HepG2 (cell line): ENCODE data around the gene PEMT. TPM values are rescaled to one million over a fixed set of nuclear protein-coding genes. Genes with fewer than 3 reads are reported as not detected.

Experiments
- ATRX ChIP-seq: sonication (generic); formaldehyde crosslinking; IDR thresholded peaks from 2 replicates; pipeline ENCODE4 v1.4.0; 2020; ENCODE audit warnings: missing genetic modification reagents, borderline replicate concordance
- CEBPB ChIP-seq: IDR thresholded peaks from 2 replicates; pipeline ENCODE4 v1.6.1; 2011; ENCODE audit warnings: low read depth, low read length, improper control_type of control experiment, borderline replicate concordance
- FIP1L1 ChIP-seq: fragments of 200-400 bp; formaldehyde crosslinking; IDR thresholded peaks from 2 replicates; pipeline ENCODE4 v1.6.1; 2018; ENCODE audit warnings: low read depth, mild to moderate bottlenecking, low read length, moderate library complexity, borderline replicate concordance; ENCODE audit not compliant: insufficient read depth
- KAT8 ChIP-seq: IDR thresholded peaks from 2 replicates; pipeline ENCODE4 v1.6.1; 2016; ENCODE audit warnings: missing genetic modification reagents, missing compliant biosample characterization
- MAFF ChIP-seq: IDR thresholded peaks from 2 replicates; pipeline ENCODE4 v1.6.1; 2011; ENCODE audit warnings: low read depth, low read length, improper control_type of control experiment
- PTBP1 ChIP-seq: fragments of 200-400 bp; formaldehyde crosslinking; IDR thresholded peaks from 2 replicates; pipeline ENCODE4 v1.6.1; 2018; ENCODE audit warnings: low read length, low read depth; ENCODE audit not compliant: poor library complexity, severe bottlenecking
- SAP130 ChIP-seq: IDR thresholded peaks from 2 replicates; pipeline ENCODE4 v1.6.1; 2016; ENCODE audit warnings: low read depth
- ZBTB7A ChIP-seq: sonication (generic); formaldehyde crosslinking; IDR thresholded peaks from 2 replicates; pipeline ENCODE4 v1.8.0; 2022; ENCODE audit warnings: mild to moderate bottlenecking, missing genetic modification reagents
- ZFP41 ChIP-seq: sonication (generic); formaldehyde crosslinking; IDR thresholded peaks from 2 replicates; pipeline ENCODE4 v1.4.0; 2020; ENCODE audit warnings: mild to moderate bottlenecking, missing genetic modification reagents, borderline replicate concordance
- ZNF101 ChIP-seq: sonication (generic); formaldehyde crosslinking; IDR thresholded peaks from 2 replicates; pipeline ENCODE4 v1.4.0; 2020; ENCODE audit warnings: mild to moderate bottlenecking, low read depth, missing genetic modification reagents, borderline replicate concordance
- ZNF292 ChIP-seq: sonication (generic); formaldehyde crosslinking; IDR thresholded peaks from 2 replicates; pipeline ENCODE4 v1.8.1; 2022; ENCODE audit warnings: mild to moderate bottlenecking, low read depth, missing genetic modification reagents, borderline replicate concordance
- ZNF331 ChIP-seq: sonication (generic); formaldehyde crosslinking; IDR thresholded peaks from 2 replicates; pipeline ENCODE4 v1.4.0; 2020; ENCODE audit warnings: missing genetic modification reagents
- polyA plus RNA-seq, 8 experiments: library from polyadenylated mRNA; depleted of rRNA in 3 of 8; stranded (reverse) in 7 of 8; unstranded in 1 of 8; fragments of >200 nt; fragmentation: Illumina TruSeq in 4 of 8; extraction: Trizol in 4 of 8; gene quantifications; 2 replicates each; pipeline versions ENCODE4 v1.2.1 to v1.2.3, GENCODE V29; 2011 to 2016; ENCODE audit warnings: low read depth in 4 of 8, missing spikeins in 1 of 8, mixed read lengths in 1 of 8; ENCODE audit not compliant: insufficient read depth in 1 of 8
- total RNA-seq, 5 experiments: library from RNA; depleted of rRNA; stranded (reverse); fragments of >200 nt; fragmentation: Illumina TruSeq; extraction: Trizol; gene quantifications; 2 replicates each; pipeline ENCODE4 v1.2.3, GENCODE V29; 2016; ENCODE audit warnings: low read depth in 1 of 5
- TF ChIP-seq, protein P1 (sequence below): sonication (generic); formaldehyde crosslinking; IDR thresholded peaks from 2 replicates; pipeline ENCODE4 v1.8.0; 2022; ENCODE audit warnings: missing genetic modification reagents, low read depth, mild to moderate bottlenecking, borderline replicate concordance
- TF ChIP-seq, protein P2 (sequence below): sonication (generic); formaldehyde crosslinking; IDR thresholded peaks from 2 replicates; pipeline ENCODE4 v1.4.0; 2020; ENCODE audit warnings: missing genetic modification reagents, borderline replicate concordance
- TF ChIP-seq, protein P3 (sequence below): sonication (generic); formaldehyde crosslinking; IDR thresholded peaks from 2 replicates; pipeline ENCODE4 v1.5.0; 2020; ENCODE audit warnings: mild to moderate bottlenecking, missing genetic modification reagents
- TF ChIP-seq, protein P4 (sequence below): sonication (generic); formaldehyde crosslinking; conservative IDR thresholded peaks from 2 replicates; pipeline ENCODE4 v1.8.0; 2022; ENCODE audit warnings: mild to moderate bottlenecking, moderate library complexity, missing genetic modification reagents
- TF ChIP-seq, protein P5 (sequence below): sonication (generic); formaldehyde crosslinking; IDR thresholded peaks from 2 replicates; pipeline ENCODE4 v1.5.0; 2020; ENCODE audit warnings: mild to moderate bottlenecking, missing genetic modification reagents, borderline replicate concordance

The PEMT gene
- total and polyA plus RNA-seq, 2 of the 13 experiments (the other 11 are each of a cell fraction or from before 2014, with no cell fraction given) = 31.7 to 43.6 TPM

DNA sequence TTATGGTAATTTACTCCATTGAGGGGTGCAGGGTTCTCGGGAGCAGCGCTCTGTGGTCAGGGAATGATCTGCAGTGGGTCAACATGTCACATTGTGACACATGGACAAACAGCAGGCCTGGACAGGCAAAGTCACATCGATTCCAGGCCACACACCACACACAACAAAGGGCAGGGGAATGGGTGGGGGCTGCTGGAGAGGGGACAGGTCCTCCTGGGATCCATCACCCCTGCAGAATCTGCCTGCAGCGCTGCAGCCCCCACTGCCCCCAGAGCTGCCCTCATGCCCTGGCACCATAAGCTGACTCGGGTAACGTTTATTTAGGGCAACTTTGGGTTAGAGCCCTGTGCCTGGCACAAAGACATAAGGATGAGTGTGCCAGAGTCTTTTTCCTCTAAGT is 9.1 kb downstream of the PEMT start (continued):
- TF ChIP-seq, protein P1, sequence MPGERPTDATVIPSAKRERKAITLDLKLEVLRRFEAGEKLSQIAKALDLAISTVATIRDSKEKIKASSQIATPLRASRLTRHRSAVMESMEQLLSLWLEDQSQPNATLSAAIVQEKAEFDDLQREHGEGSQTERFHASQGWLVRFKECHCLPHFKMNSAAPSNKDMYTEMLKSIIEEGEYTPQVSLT = no peak
- no peak for TF ChIP-seq MAFF
- peak; percentile 34; the same call in 1 of the 2 replicates for TF ChIP-seq CEBPB
- TF ChIP-seq, protein P2, sequence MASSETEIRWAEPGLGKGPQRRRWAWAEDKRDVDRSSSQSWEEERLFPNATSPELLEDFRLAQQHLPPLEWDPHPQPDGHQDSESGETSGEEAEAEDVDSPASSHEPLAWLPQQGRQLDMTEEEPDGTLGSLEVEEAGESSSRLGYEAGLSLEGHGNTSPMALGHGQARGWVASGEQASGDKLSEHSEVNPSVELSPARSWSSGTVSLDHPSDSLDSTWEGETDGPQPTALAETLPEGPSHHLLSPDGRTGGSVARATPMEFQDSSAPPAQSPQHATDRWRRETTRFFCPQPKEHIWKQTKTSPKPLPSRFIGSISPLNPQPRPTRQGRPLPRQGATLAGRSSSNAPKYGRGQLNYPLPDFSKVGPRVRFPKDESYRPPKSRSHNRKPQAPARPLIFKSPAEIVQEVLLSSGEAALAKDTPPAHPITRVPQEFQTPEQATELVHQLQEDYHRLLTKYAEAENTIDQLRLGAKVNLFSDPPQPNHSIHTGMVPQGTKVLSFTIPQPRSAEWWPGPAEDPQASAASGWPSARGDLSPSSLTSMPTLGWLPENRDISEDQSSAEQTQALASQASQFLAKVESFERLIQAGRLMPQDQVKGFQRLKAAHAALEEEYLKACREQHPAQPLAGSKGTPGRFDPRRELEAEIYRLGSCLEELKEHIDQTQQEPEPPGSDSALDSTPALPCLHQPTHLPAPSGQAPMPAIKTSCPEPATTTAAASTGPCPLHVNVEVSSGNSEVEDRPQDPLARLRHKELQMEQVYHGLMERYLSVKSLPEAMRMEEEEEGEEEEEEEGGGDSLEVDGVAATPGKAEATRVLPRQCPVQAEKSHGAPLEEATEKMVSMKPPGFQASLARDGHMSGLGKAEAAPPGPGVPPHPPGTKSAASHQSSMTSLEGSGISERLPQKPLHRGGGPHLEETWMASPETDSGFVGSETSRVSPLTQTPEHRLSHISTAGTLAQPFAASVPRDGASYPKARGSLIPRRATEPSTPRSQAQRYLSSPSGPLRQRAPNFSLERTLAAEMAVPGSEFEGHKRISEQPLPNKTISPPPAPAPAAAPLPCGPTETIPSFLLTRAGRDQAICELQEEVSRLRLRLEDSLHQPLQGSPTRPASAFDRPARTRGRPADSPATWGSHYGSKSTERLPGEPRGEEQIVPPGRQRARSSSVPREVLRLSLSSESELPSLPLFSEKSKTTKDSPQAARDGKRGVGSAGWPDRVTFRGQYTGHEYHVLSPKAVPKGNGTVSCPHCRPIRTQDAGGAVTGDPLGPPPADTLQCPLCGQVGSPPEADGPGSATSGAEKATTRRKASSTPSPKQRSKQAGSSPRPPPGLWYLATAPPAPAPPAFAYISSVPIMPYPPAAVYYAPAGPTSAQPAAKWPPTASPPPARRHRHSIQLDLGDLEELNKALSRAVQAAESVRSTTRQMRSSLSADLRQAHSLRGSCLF = no peak
- TF ChIP-seq PTBP1 = no peak
- no peak for TF ChIP-seq FIP1L1
- TF ChIP-seq, protein P3, sequence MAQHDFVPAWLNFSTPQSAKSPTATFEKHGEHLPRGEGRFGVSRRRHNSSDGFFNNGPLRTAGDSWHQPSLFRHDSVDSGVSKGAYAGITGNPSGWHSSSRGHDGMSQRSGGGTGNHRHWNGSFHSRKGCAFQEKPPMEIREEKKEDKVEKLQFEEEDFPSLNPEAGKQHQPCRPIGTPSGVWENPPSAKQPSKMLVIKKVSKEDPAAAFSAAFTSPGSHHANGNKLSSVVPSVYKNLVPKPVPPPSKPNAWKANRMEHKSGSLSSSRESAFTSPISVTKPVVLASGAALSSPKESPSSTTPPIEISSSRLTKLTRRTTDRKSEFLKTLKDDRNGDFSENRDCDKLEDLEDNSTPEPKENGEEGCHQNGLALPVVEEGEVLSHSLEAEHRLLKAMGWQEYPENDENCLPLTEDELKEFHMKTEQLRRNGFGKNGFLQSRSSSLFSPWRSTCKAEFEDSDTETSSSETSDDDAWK = no peak
- TF ChIP-seq, protein P4, sequence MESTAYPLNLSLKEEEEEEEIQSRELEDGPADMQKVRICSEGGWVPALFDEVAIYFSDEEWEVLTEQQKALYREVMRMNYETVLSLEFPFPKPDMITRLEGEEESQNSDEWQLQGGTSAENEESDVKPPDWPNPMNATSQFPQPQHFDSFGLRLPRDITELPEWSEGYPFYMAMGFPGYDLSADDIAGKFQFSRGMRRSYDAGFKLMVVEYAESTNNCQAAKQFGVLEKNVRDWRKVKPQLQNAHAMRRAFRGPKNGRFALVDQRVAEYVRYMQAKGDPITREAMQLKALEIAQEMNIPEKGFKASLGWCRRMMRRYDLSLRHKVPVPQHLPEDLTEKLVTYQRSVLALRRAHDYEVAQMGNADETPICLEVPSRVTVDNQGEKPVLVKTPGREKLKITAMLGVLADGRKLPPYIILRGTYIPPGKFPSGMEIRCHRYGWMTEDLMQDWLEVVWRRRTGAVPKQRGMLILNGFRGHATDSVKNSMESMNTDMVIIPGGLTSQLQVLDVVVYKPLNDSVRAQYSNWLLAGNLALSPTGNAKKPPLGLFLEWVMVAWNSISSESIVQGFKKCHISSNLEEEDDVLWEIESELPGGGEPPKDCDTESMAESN (CRISPR knock-in tag) = no peak
- TF ChIP-seq KAT8 (CRISPR knock-in tag) = no peak
- TF ChIP-seq ZBTB7A (CRISPR knock-in tag) = 0 out of 2 replicates have a peak, but pooled peaks have one; percentile 66
- TF ChIP-seq ZFP41 (CRISPR knock-in tag) = no peak
- no peak for TF ChIP-seq ZNF101 (CRISPR knock-in tag)
- no peak for TF ChIP-seq ZNF331
- TF ChIP-seq ZNF292 (CRISPR knock-in tag) = peak; percentile 66; the same call in 1 of the 2 replicates
- TF ChIP-seq, protein P5, sequence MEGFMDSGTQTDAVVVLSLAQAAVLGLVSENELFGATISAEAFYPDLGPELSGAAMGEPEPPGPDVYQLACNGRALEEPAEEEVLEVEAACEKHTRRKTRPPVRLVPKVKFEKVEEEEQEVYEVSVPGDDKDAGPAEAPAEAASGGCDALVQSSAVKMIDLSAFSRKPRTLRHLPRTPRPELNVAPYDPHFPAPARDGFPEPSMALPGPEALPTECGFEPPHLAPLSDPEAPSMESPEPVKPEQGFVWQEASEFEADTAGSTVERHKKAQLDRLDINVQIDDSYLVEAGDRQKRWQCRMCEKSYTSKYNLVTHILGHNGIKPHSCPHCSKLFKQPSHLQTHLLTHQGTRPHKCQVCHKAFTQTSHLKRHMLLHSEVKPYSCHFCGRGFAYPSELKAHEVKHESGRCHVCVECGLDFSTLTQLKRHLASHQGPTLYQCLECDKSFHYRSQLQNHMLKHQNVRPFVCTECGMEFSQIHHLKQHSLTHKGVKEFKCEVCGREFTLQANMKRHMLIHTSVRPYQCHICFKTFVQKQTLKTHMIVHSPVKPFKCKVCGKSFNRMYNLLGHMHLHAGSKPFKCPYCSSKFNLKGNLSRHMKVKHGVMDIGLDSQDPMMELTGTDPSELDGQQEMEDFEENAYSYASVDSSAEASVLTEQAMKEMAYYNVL (CRISPR knock-in tag) = 0 out of 2 replicates have a peak, but pooled peaks have one; percentile 30
- peak; percentile 73 for TF ChIP-seq SAP130 (CRISPR knock-in tag)
- no peak for TF ChIP-seq ATRX (CRISPR knock-in tag)
